GDM1 (cell line): ENCODE measurements around the gene KRT85.

Experiments
- DNase-seq: peaks from one replicate; lab custom pipeline; 2025; lab: John Stamatoyannopoulos, UW

KRT85 gene

GRCh38 chr12:52394836-52395405 lies 27.6 kb upstream of the KRT85 start:
- no peak for DNase-seq

- DNase-seq: no peak
Observed at GRCh38 chr12:52392465-52393007, 25.3 kb upstream of the KRT85 start.

DNA sequence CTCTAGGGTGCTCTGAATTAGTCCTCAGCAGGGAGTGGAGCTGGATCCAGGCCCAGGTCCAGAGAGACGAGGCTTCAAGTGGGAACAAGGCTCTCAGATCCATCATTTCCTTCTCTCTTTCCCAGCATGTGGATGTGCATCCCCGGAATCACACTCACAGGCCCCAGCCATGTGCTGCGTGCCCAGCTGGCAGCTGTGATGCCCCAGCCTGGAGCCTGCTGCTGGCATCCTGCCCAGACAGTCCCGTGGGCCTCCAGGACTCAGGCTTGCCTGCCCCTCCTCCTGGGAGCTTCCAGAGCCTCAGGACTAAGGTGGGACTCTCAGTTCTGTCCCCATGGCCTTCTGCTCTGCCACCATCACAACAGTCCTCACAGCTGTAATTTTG lies 24.3 kb upstream of the KRT85 start:
- no peak for DNase-seq

DNA sequence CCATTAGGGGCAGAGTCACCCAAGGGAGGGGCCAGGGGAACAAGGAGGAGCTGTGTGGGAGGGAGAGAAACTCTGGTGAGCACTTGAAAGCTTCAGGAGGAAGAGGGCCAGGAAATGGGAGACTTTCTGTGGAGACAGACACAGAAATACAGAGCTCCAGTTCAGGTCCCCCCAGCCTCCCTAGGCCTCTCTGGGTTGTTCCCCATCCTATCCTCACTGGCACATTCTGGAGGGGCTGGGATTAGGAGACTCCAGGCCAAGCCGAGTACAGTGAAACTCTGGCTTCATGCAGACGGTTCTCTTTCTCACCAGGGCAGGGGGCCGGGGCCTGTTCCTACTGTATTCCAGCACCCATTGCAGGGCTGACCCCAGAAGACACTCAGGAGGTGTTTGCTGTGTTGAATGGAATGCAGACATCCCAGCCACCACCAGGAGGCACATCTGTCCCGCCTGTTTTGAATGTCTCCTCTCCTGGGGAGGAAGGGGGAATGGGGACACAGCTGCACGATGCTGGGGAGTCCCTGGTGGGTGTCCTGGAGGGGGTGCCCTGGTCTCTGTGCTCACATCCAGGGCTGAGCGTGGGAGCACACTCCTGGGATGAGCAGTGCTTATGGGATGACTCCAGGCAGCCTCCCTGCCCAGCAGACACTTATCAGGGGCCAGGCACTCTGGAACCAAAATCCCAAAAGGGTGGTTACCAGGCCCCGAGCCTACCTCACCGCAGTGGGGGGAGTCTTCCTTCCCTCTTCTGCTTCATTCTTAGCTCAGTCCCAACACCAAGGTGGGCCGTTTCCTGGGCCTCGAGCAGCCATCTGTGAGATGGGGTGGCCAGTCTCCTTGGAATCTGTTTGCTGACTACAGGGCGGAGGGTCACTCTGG lies 23.7 kb upstream of the KRT85 start:
- DNase-seq: no peak

DNA sequence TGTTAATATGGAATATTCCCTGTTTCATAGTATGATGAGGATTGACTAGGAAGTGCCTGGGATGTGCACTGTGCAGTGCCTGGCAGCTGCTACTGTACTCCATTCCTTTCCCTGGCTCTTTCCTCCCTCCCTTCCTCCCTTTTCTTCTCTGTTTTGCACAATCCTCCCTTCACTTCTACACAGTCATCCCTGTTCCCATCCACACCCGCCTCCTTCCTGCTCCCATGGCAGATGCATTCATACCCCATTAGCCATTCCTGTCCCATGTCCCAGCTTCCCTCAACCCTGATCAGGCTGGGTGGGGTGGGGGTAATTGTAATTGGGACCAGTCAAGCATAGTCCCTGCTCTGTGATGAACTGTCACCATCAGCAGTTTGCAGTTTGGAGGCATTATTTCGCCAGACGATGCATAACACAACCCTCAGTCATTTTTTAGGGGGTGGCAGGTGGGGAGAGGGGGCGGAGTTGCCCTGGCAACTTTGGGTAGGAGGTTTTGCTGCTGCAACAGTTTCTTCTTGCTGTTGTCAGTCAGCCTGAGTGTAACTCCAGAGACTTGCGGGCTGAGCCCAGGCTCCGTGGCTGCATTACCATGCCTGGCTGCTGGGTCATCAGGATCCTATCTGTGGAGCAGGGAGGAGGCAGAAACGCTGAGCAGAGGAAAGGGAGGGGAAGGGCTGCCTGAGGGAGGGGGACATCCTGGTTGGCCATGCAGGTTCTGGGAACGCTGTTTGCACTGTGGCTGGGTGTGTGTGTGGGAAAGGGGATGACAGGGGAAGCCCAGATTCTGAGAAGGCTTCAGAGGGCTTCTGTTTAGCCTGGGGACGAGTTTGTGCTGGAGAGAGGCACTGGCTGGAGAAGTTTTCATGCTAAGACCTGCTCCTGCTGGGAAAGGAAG lies 22.3 kb upstream of the KRT85 start:
- no peak for DNase-seq

DNA sequence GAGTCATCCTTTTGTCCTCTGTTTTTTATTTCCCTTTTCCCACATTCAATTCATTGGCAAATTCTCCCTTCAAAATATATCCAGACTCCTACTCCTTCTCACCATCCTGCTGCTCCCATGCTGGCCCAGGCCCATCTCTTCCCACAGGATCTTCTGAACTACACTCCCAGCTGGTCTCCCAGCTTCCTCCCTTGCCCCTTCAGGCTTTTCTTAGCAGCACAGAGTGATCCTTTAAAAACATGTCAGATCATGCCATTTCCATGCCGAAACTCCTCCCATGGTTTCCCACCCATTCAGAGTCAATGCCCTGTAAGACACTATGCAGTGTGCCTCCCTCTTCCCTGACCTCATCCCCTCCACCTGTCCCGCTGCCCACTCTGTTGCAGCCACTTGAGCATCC lies 20.6 kb upstream of the KRT85 start:
- no peak for DNase-seq

GRCh38 chr12:52385226-52385702 lies 18.0 kb upstream of the KRT85 start, which contains the start of gene KRT84:
KRT84 (minus strand) TSS chr12:52385652; CDS start chr12:52385585, 67 bp downstream.
- DNase-seq: no peak

- no peak for DNase-seq
Observed at GRCh38 chr12:52383331-52383730, 16.1 kb upstream of the KRT85 start.

DNA sequence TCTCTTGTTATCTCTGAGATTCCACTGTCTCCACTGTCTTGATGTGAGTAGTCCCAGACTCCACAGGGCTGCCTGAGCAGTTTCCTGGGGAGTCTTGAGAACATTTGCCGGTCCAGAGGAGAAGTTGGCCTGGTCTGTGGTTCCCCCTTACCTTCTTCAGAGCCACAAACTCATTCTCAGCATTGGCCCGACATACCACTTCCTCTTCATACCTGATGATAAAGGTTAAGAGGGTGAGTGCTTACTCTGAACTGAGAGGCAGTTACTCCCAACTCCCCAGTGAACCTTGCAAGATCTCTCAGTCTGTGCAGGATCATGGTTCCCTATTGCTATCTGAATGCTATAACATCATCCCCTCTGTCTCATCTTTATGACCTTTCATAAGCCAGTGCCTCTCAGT lies 15.6 kb upstream of the KRT85 start:
- DNase-seq: no peak

DNA sequence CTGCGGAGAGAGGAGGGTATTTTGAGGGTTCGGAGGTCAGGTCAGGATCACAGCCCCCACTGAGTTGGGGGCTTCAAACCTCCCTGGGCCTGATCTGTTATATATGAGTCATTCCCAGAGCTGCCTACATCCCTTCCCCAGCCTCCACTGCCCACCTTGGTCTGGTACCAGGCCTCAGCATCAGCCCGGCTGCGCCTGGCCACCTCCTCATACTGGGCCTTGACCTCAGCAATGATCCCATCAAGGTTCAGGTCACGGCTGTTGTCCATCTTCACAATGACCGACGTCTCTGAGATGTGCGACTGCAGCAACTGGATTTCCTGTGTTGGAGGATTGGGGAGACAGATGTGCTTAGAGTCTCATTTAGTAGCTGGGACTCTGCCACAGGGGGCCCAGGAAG lies 13.9 kb upstream of the KRT85 start:
- no peak for DNase-seq

DNA sequence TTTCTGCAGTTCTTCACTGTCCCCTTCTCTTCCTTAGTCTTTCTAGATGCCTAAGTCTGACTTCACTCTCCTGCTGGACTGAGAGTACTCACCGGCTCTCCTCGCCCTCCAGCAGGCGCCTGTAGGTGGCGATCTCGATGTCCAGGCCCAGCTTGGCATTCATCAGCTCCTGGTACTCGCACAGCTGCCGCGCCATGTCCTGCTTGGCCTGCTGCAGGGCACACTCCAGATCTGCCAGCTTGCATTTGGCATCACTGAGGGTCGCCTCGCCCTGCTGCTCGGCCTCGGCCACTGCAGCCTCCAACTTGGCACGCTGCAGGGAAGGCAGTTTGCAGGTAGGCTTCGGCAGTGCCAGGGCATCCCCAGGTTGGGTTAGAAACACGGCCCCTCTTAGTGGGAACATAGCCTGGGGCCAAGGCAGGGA lies 13.0 kb upstream of the KRT85 start:
- DNase-seq: peak; percentile 8

DNA sequence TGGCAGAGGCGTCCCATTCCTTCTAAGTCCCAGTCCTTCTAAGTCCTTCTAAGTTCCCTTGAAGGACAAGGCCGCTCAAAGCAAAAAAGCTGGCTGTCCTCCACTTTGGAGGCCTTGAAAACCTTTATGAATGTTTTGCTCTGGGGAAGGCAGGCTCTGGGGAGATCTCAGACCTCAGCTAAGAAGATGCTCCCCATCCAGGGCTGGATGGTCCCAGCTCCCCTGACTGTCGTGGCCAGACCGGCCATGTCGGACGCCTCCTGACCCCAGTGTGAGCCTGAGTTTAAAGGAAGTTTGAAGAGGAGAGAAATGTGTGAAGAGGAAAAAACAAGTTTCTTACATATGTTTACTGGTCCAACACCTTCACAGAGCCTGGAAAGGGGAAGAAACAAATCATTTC lies 12.3 kb upstream of the KRT85 start:
- no peak for DNase-seq

GRCh38 chr12:52378091-52378490 lies 10.8 kb upstream of the KRT85 start:
- DNase-seq: no peak

GRCh38 chr12:52377266-52377665 lies 10.0 kb upstream of the KRT85 start:
- no peak for DNase-seq

DNA sequence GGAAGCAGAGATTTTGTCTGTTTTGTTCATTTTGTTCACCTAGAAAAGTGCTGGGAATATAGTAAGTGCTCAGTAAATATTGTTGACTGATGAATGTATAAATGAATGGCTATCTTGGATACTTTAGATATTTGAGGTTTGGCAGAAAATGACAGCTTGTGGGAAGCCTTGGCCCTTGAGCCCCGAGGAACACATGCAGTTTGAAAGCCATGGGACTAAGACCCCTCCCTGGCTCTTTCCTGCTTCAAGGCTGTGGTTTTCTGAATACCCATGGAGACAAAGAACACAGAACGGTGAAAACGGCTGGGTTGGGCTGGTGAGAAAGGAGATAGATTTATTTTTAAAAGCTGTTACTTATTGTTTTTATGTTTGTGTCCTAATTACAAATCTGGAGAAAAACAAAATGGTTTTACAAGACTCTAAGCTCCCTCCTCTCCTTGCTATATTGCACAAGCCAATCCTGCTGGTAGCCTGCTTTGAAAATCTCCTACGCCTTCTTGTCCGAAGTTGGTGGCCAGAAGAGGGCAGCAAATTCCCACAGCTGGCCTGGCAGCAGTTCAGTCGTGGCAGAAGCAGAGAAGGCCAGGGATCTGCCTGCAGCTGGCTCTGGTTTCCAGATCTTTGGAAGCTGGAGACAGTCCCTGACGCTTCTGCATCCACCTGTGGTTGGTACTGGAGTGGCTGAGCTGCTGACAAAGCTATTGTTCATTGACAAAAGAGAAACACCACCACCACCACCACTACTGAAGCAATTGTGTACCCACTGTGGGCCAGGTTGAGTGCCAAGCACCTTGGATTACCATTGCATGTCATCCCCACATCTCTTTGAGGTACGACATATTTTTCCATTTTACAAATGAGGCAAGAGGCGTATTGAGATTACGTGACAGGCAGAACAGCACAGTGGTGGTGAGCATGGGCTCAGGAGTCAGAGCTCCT lies 5.2 kb upstream of the KRT85 start:
- peak; percentile 67 for DNase-seq

DNA sequence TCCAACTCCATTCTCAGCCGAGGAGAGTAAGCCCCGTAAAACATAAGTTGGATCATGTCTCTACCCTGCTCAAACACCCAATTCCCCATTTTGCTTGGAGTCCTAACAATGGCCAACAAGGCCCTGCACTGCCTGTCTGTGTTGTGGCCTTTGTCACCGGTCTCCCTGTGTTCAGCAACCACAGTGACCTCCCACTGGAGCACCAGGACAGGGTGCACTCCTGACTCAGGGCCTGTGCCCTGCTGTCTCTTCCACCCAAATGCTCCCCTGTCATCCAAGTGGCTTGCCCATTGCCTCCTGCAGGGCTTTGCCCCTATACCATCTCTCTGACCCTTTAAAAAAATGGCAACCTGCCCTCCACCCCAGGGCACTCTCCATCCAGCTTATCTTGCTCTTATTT lies 4.4 kb upstream of the KRT85 start:
- DNase-seq: no peak

DNA sequence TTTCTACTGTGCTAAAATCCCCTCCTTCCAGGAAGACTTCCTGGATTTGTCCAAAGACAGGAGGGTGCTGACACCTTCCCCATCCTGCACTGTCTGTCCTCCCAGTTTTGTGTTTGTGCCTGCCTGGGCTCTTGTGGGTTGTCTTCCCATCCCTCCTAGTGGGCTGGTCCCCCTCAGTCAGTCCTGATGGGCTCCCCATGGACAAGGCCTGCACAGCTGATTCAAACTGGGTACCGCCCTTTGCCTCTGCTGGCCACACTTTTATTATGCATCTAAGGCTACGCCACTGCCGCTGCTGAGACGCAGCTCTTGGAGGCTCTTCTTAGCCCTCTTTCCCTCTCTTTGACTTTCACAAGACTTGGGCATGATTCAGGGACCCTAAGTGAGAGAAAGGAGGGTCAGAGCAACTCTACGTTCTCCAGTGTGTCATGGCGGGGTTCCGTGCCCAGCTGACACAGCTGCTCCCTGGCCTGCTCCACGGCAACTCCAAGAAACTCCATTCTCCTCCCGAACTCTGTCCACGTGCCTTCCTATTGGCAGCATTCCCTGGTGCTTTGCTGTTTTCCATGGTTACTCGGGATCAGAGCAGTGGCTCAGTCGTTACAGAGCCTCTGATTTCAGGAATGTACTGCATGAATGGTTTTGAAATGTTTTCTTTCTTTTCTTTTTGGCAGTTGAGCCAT lies 3.8 kb upstream of the KRT85 start:
- DNase-seq: no peak

GRCh38 chr12:52369809-52370208 lies 2.5 kb upstream of the KRT85 start:
- DNase-seq: no peak

GRCh38 chr12:52369211-52369610 lies 1.9 kb upstream of the KRT85 start:
- no peak for DNase-seq

DNA sequence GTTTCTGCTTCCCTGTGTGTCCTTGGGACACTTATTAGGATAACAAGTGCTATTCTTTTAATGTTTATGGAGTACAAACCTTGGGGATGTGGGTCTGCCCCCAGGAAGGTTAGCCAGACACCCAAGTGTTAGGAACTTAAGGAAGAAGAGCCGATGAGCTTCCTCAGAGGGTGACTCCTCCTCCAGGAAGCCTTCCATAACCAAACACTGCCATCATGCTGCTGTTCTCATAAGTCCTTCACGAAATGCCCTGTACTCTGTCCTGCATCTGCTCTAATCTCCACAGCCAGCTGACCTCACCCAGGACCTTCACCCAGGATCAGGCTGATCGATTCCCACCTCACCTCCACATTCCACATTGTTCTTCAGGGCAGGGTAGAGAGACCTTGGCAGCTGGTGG lies 1.2 kb upstream of the KRT85 start:
- DNase-seq: no peak
